Coronary artery (tissue), 2 donors: ENCODE data around the gene QRFP.

Source experiments
- DNase-seq: peaks from one replicate; pipeline ENCODE4 v3.0.0-alpha.2; 2017; ENCODE audit warnings: low spot score
- H3K27ac ChIP-seq, 2 donors: fragments of 200-600 bp; sonication (generic); one replicate each; pipeline ENCODE4 v1.5.1; 2016 to 2019
- H3K4me3 ChIP-seq: fragments of 200-600 bp; sonication (generic); 2 replicates; pipeline ENCODE4 v1.5.1; 2016; ENCODE audit warnings: mild to moderate bottlenecking, moderate library complexity
- CTCF ChIP-seq: fragments of 200-600 bp; sonication (generic); IDR thresholded peaks from one replicate; pipeline ENCODE4 v1.5.1; 2019; ENCODE audit warnings: antibody characterized with exemption

Gene QRFP

GRCh38 chr9:130936285-130937117 lies 39.9 kb upstream of the QRFP start:
- TF ChIP-seq CTCF, result no peak
- Histone ChIP-seq H3K4me3 (no peak overlapping the region), H3K27ac (peak overlapping the region in 1 of 2 donors; percentile 26)
- DNase-seq, result peak; percentile 88

GRCh38 chr9:130935648-130936271 lies 39.1 kb upstream of the QRFP start:
- H3K27ac ChIP-seq, result peak overlapping the region; percentile 5 to 26

GRCh38 chr9:130934702-130935647 lies 38.4 kb upstream of the QRFP start:
- no peak for TF ChIP-seq CTCF
- Histone ChIP-seq H3K4me3 (no peak overlapping the region), H3K27ac (peak overlapping the region in 1 of 2 donors; percentile 5)
- no peak for DNase-seq

More at GRCh38 chr9:130935648-130936271, 39.1 kb upstream of the QRFP start:
- TF ChIP-seq CTCF, result no peak
- H3K4me3 ChIP-seq, result no peak overlapping the region
- no peak for DNase-seq

- no peak for TF ChIP-seq CTCF
- no peak overlapping the region for H3K27ac ChIP-seq
- no peak for DNase-seq
- H3K4me3 ChIP-seq, result no peak overlapping the region
Measured at GRCh38 chr9:130934246-130934645, 37.6 kb upstream of the QRFP start.

GRCh38 chr9:130933114-130934046 lies 36.8 kb upstream of the QRFP start:
- DNase-seq, result no peak

More at GRCh38 chr9:130933114-130934046, 36.8 kb upstream of the QRFP start:
- TF ChIP-seq CTCF, result no peak
- Histone ChIP-seq H3K27ac (no peak overlapping the region), H3K4me3 (peak overlapping the region; percentile 34)
